Left colon (tissue), 2 donors: ENCODE measurements around the gene APOBEC3G. TPM values are rescaled to one million over a fixed set of nuclear protein-coding genes. Genes with fewer than 3 reads are reported as not detected.
A peak's percentile ranks its signal among the peaks of the same experiment; 100 is the strongest.

Source experiments
- ATAC-seq: fragments of 200-7000 bp; cut with Tn5 transposase; one replicate; pipeline ENCODE4 v1.9.1; 2020; ENCODE audit warnings: mild to moderate bottlenecking, moderate library complexity
- DNase-seq, 2 donors: peaks; one replicate each; pipeline ENCODE4 v3.0.0-alpha.2; 2020
- intact Hi-C, 2 donors: fragments of 100-400 bp; cut with DNase I in 1 of 2; cut with micrococcal nuclease in 1 of 2; formaldehyde crosslinking; loops; one replicate each; pipeline versions ENCODE4 v1.11.2 to v1.14.0; 2022; cut with DNase I, micrococcal nuclease
- total RNA-seq, 2 donors: library from RNA; stranded (reverse); fragmentation: NEBNext Ultra II Directional; extraction: Animal tissue kit (Norgen Biotek cat#: 25700); gene quantifications; one replicate each; pipeline ENCODE4 v1.2.1, GENCODE V29; 2021
- donor health status: DM: no; HTN: no; CAD: no.
- donor health status: DM: yes; HTN: yes; CAD: no.

The APOBEC3G gene
- total RNA-seq, 2 donors from 2014 or later: 3.8 to 7.8 TPM

DNA sequence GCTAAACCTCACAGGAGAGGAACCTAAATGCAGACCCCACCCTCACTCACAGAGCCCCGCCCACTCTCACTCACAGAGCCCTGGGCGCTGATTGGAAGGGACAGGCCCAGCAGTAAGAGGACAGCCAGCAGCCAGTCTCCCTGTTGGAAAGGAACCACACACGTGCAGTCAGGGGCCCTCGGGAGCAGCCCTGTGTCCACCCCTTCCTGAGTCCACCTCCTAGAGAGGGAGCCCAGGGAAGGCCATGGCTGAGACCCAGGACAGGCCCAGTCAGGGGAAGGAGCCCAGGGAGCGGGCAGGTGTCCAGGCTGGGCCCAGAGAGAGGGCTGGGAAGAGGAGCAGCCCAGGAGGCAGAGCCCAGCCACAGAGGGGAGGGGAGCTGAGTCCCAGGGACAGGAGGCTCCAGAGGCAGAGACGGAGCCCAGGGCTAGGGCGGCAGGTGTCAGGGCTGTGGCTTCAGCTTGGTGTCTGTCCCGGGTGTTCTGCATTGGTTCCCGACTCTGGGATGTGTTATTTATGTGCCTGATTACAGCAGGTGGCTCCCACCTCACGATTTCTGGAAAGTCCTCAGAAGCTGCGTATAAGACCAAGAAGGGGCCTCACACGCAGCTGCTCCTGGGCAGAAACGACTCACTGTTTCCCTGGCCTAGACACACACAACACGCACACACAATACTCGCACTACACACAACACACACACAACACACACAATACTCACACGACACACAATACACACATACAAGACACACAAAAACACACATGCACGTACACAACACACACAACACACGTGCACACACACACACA is 11.0 kb downstream of the APOBEC3G start:
- intact Hi-C loops: no loop called here
- no peak for DNase-seq
- peak; percentile 53 for ATAC-seq

DNA sequence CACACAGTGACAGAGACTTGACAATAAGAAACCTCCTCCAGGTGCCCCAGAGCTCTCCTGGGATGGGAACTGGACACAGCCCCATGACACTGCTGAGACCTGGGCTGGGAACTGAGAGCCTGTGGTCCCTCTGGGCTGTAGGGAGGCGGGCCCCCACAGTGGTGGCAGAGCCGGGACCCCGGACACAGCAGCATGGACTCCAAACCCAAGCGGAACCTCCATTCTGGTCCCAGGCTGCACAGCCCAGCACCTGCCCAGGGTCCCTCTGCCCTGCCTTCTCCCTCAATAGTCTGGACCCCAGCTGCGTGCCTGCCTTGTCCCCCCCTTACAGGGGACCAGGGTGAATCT is 11.6 kb downstream of the APOBEC3G start:
- DNase-seq: no peak
- intact Hi-C loops: no loop called here
- ATAC-seq: no peak

DNA sequence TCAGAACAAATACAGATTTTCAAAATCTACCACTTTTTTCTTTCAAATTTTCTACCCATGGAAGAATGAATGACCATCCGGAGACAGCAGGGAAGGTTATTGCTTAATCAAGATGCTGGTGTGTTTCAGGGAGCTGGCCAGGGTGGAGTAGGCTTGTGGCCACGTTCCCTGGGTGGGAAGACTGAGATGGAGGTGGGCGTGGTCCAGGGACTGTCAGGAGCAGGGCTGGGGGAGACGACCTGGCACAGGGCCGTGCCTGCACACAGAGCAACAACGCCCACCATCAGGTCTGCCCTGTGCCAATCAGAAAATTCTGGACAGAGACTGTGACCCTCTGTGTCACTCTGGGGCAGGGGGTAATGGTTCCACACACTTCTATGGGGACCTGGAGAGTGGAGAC is 12.9 kb downstream of the APOBEC3G start:
- ATAC-seq (no peak), DNase-seq (no peak)
- intact Hi-C loops: no loop called here

DNA sequence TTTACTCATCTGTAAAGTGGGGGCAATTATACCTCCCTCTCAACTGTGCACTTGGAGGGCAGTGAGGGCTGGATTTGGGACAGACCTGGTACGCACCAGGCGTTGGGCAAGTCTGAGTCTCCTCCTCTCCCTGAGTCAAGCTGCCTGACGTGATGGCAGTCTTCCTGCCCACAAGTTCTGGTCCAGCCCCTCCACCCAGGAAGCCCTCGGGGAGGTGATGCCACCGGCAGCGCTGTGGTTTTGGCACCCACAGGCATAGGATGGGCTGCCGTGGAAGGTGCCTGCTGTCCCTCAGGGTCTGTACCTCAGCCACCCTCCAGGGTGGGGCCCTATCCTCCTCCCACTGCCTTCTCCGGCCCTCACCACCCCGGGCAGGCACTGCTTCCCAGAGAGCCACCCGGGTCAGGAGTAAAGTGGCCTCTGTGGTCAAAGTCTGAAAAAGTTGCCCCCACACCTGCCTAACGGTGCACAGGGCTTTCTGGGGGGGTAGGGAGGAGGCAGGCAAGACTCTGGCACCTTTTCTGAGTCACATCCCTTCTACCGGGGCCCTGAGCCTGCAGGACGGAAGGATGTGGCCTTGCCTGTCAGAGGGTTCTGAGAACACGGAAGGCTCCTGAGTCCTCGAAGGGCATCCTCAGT is 13.5 kb downstream of the APOBEC3G start:
- intact Hi-C loops: no loop called here
- DNase-seq (peak; percentile 34 to 39), ATAC-seq (peak; percentile 36)

DNA sequence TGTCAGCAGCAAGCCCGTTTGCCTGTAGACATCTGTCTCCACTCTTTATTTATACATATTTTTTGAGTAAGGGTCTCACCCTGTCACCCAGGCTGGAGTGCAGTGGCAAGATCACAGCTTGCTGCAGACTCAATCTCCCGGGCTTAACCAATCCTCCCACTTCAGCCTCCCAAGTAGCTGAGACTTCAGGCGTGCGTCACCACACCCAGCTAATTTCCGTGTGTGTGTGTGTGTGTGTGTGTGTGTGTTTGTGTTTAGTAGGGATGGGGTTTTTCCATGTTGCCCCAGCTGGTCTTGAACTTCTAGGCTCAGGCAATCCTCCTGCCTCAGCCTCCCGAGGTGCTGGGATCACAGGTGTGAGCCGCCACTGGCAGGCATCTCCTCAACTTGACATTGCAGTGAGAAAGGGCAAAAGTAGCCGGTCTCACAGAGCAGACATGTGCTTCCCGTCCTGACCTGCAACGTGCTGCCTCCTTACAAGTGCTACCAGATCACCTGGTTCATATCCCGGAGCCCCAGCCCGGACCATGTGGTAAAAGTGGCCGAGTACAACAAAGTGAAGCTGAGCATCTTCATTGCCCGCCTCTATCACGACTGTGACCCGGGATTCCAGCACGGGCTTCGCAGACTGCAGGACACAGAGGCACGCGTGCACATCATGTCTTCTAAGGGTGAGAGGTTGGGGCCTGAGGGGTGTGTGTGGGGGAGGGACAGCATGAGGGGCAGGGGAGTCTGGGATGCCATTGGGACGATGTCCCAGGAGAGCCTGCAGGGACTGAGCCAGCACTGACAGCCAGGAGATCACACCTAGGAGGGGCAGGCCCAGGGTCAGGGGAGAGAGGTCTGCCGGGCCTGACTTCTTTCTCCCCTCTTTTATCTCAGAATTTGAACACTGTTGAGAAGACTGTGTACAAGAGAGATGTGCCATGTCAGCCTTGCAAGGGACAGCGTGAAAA is 14.3 kb downstream of the APOBEC3G start:
- intact Hi-C loops: no loop called here
- no peak for ATAC-seq
- DNase-seq: no peak

DNA sequence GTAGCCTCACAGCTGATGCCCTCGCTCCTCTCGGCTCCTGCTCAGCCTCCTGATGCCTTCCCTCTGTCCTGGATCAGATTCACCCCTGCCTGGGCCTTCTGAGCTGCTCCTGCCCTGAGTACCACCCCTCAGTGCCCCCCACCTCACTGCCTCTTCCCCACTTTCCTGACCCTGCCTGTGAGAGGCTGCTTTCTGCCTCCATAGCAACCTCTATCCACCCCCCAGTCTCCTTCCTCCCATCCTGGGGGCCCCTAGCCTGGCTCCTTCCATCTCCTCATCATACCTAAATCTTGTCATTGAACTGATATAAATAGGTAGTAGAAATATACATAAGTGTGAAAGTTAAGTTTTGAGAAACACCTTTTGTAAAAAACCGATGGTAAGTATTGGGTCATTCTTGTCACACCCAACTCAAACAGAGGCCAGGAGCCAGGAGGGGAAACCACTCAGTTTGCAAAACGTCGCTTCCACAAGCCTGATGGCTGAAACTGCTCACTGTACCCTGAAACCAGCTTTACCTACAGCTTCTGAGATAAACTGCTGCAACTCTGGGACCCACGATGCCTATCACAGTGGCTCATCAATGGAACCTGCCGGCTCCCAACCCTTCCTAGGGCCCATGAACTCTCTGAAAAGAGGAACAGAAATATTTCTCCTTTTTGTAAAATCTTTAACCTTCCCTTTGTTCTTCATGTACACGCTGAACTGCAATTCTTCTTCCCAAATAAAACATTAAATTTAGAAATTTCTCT is 15.2 kb downstream of the APOBEC3G start:
- DNase-seq (no peak), ATAC-seq (no peak)
- intact Hi-C loops: no loop called here

DNA sequence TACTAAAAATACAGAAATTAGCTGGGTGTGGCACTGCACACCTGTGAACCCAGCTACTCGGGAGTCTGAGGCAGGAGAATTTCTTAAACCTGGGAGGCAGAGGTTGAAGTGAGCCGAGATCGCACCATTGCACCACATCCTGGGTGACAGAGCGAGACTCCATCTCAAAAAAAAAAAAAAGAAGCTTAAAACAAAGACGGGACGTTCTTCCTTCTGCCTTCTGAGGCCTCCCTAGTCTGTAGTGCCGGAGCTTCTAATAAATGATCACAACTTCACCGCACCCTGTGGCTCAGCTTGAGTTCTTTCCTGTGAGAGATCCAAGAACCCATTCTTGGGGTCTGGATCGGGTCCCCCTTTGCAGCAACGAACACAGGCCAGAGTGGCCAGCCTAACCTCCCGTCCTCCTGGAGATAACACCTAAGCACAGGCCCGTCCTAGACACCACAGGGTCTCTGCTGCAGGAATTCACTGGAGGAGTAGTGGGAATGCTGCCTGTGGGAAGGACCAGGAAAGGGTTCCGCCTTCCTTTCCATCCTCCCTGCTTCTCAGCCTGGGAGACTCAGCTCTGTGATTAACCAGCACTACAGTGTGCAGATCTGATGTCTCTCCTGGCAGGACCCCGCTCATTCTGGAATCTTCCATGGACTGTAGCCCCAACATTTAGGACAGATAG is 17.8 kb downstream of the APOBEC3G start:
- DNase-seq (no peak), ATAC-seq (no peak)
- intact Hi-C loops: no loop called here

DNA sequence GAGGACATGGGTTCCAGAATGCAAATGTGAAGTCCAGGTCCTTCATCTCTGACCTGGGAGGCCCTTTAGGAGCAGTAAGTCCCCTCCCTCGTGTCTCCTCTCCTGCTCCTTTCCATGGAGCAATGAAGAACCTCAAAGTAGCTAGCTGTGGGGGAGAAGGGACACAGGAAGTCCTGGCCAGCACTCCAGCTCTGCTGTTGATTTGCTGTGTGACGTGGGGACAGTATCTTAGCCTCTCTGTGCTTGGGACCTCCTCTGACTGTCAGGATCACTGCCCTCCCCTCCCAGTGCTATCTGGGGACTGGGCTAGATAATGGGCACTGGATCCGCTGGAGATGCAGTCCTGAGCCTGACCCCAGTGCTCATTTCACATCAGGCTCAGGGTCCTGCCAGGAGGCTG is 18.9 kb downstream of the APOBEC3G start:
- ATAC-seq (no peak), DNase-seq (no peak)
- intact Hi-C loops: no loop called here

DNA sequence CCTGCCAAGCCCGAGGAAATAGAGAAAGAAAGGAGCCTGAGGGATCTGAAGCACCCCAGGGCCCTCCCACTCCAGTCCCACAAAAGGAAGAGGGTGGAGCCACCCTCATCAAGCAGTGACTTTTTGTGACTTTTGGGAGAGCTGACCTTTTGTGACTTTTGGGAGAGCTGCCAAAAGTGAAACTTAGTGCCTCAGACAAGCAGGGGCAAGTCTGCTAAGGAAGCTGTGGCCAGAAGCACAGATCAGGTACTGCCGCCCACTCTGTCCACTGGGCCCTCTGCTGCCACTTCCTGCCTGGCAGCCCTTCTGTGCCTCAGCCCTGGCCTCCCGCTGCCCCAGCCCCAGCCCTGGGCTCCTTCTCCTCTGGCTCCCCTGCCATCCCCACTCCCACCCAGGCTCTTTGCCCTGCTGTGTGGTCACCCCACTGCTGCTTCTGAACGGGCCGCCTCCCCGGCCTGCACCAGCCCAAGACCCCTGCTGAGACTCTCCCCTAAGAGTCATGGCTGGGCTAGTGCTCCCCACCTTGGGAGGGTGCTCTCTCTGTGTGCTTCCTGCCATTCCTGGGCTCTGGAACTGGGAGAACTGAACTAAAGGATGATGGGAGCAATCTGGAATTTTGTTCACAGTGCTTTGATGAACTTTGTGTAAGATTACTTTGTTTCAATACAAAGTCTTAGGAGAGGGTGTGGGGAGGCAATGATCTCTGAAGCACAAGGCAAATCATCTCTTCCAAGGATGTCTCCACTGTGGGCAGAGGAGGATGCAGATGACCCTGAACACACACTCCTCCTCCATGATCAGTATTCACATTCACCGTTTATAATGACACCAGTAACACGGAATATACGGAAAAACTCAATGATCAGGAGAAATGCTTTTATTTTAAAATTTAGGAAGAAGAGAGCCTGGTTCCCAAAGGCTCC is 20.3 kb downstream of the APOBEC3G start, which contains the start of gene APOBEC3H:
Gene APOBEC3H, plus strand, starts transcription at position 147 of the 923 bp plus-strand sequence. CDS start 3,035 bp downstream, outside the sequence.
- DNase-seq (peak in 1 of 2 donors; percentile 50), ATAC-seq (peak; percentile 46)
- intact Hi-C loops: no loop called here

DNA sequence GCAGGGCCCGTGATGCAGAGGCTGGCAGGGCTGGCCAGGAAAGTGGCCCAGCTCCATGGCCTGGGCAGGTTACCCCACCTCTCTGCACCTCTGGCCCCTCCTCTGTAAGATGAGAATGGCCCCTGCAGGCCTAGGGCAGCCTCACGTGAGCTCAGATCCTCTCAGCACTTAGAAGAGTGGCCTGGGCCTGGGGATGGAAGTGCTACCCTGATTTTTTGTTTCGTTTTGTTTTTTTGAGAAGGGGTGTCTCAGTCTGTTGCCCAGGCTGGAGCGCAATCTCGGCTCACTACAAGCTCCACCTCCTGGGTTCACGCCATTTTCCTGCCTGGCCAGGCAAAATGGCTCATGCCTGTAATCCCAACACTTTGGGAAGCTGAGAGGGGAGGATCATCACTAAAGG is 21.0 kb downstream of the APOBEC3G start:
- intact Hi-C loops: no loop called here
- DNase-seq (no peak), ATAC-seq (no peak)

DNA sequence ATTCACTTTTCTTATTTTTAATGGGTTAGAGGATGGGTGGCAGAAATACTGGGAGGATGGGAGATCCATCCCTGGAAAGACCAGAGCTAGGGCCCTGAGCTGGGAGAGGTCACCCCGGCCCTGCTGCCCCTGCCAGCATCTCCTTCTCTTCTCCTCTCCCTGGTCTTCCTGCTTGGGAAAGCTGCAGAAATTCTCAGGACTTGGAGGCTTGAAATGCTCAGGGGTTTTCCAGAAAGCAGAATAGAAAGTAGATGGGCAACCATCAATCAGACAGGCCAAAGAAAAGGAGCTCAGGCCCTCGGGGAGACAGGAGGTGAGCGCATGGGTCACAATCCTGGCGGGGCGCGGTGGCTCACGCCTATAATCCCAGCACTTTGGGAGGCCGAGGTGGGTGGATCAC is 21.5 kb downstream of the APOBEC3G start:
- intact Hi-C loops: no loop called here
- DNase-seq: no peak
- no peak for ATAC-seq

DNA sequence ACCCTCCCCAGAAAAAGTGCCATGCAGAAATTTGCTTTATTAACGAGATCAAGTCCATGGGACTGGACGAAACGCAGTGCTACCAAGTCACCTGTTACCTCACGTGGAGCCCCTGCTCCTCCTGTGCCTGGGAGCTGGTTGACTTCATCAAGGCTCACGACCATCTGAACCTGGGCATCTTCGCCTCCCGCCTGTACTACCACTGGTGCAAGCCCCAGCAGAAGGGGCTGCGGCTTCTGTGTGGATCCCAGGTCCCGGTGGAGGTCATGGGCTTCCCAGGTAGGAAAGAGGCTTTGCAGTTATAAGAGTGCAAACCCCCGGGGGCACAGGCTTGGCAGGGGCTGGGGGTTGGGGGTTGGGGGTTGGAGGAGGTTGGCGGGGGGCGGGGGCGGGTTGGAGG is 24.2 kb downstream of the APOBEC3G start:
- ATAC-seq (no peak), DNase-seq (no peak)
- intact Hi-C loops: no loop called here

DNA sequence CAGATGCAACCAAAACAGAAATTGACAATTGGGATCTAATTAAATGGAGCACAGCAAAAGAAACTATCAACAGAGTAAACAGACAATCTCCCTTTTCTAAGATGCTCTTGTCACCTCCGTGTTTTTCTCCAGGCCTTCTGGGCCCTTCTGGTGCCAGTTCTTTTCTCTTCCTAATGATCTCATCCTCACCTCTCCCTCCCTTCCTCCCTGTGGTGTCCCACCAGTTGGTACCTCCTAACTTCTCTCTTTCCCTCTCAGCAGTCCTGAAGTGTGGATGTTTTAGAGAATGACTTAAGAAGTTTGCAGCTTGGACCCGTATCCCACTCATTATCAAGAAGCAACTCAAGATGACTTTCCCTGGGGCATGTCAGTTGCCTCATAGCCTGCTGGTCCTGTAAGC is 26.4 kb downstream of the APOBEC3G start:
- intact Hi-C loops: no loop called here
- no peak for ATAC-seq
- no peak for DNase-seq

DNA sequence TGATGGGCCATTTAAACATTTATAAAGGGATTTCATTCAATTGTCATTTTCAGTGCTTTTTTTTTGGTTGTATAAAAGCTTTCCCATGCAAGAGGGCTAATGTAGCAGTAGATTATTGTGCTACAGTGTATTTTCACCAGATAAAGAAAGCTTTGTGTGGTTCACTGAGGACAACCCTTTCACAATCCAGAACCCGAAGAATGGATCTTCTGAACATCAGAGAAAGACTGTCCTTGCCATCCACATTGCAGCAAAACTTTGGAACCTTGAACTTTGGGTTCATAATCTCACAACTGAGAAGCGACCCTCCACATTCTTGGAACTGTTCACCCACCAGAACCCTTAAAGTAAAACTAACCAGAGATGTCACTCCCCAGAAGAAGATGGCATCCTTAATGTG is 29.3 kb downstream of the APOBEC3G start:
- ATAC-seq: no peak
- DNase-seq: no peak
- intact Hi-C loops: no loop called here

DNA sequence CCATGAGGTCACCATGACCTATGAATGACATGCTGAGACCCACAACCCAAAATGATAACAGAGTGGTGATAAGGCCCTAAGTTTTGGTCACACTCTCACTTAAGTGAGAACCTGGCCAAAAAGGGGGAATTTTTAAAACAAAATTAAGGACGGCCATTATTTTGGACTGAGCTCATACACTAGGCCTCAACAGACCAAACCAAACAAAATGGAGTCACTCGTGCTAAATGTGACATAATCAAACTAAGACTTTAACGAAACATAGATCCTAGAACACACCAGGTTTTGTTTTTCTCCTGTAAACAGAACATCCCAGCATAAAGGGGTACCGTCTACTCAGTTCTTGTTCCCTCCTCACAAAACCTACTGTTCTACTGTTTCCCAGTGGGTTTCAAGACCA is 31.4 kb downstream of the APOBEC3G start:
- no peak for ATAC-seq
- intact Hi-C loops: no loop called here
- DNase-seq: no peak

DNA sequence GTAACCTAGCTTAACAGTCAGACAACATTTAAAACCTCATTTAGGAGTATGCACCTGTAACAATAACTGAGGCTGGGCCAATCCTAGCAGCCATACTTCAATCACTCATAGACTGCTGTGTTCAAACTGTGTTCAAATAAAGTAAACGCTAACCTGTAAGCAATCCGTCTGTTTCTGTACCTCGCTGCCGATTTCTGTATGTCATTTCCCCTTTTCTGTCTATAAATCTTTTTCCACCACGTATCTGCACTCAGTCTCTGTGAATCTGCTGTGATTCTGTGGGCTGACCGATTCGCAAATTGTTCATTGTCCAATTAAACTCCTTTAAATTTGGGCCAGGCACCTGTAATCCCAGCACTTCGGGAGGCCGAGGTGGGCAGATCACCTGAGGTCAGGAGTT is 32.3 kb downstream of the APOBEC3G start:
- DNase-seq: no peak
- ATAC-seq: no peak
- intact Hi-C loops: no loop called here
